SKM-1 (cell line): Measurements from ENCODE around the gene GTF3C2.
"Not testable (repeated sequence)": the region's sequence is repeated elsewhere in the genome, so short reads cannot be mapped to it uniquely, and the experiment has no call there.

Experiments used
- DNase-seq: peaks from one replicate; lab custom pipeline; 2025; ENCODE audit not compliant: unreplicated experiment; lab: John Stamatoyannopoulos, UW

The GTF3C2 gene

DNA sequence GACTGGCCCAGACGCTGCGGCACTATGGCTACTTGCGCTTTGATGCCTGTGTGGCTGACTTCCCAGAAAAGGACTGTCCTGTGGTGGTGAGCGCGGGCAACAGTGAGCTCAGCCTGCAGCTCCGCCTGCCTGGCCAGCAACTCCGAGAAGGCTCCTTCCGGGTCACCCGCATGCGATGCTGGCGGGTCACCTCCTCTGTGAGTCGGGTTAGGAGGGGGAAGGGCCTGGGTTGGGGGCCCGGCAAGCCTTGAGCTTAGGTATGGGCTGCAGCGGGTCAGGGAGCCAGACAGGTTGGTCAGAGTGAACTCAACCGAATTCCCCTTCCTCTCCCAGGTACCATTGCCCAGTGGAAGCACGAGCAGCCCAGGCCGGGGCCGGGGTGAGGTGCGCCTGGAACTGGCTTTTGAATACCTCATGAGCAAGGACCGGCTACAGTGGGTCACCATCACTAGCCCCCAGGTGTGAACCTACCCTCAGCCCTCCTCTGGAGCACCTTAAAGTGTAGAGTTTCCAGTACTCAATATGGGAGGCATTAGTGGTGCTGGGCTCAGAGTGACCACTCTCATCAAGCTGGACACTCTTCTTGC lies 19.0 kb upstream of the GTF3C2 start:
- no peak for DNase-seq

- DNase-seq, result no peak
These were observed 17.0 kb upstream of the GTF3C2 start for GRCh38 chr2:27373567-27373966.

DNA sequence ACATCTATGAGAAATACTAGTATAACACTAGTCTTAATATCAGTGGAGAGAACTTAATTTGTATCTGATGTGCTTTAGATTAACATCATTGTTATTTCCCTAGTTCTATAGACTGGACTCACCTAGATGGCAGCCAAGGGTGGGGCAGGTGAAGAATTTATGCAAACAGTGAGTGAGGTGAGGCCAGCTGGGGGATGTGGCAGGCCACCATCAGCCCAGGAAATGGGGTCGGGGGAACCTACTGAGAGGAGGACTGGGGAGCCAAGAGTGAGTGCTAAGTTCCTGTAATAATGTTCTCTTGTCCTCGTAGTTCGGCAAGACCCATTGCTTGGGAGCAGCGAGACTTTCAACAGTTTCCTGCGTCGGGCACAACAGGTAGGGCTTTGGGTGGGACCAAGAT lies 16.4 kb upstream of the GTF3C2 start:
- DNase-seq, result no peak

DNA sequence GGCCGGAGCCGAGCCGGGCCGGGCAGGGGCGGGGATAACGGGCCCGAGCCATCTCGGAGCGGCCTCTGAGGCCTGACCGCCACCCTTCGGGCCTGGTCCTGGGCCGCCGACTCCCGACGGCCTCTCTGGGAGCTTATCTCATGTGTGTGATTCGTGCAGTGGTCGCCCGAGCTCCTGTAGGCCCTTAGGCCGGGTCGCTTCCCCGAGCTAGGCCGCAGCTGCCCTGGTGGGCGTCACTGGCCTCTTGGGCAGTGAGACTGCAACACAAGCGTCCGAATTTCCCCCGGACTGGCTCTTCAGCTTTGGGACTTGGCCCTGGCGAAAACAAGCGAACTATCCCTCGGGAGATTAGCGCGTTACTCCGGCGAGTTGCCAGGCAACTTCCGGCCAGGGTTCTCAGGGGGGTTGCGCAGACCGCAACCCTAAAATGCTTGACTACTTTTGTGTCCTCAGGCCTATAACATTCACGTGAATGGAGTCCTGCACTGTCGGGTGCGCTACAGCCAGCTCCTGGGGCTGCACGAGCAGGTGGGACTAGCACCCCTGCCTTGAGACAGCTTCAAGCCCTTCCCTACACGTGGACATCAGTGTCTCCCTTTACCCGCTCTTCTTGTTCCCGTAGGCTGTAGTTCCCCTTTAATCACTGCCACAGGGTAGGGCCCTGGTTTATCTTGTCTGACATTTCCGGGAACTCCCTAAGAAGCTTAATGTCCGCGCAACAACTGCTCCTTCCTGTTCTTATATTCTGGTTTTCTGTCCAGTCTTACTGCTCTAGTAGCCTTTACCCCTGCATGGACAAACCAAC lies 14.5 kb upstream of the GTF3C2 start:
- peak; percentile 87 for DNase-seq

GRCh38 chr2:27370026-27370815 lies 13.7 kb upstream of the GTF3C2 start, which contains the start of the genes EIF2B4 and SNX17:
Gene EIF2B4 (minus strand): TSS chr2:27370338. CDS start chr2:27370314, 24 bp downstream.
Gene SNX17 (plus strand): TSS chr2:27370616. CDS start chr2:27370744, 128 bp downstream.
- DNase-seq, result peak; percentile 98

DNA sequence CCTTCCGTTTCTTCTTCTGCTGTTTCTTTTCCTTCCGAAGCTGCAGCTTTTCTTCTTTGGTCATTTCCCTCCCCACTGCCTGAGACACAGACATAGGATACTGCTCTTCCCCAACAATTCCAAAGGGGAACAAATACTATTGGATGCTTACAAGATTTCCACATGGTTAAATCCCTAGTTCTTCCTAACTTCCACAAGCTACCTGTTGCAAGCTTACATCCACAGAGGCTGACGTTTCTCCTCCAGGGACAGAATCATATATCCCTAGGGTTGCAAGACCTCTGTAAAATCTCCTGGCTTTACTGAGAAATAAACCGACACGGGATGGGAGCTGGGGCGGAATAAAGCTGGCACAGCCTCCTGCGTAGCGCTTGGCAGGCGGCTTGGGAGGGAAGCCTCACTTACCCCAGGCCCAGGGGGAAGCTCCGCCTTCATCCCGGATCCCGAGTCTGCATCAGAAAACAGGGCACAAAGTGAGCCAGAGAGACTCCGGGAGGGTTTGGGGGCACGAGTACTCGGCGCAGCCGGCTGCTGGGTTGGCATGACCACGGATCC lies 13.0 kb upstream of the GTF3C2 start:
- no peak for DNase-seq

- DNase-seq, result no peak
These were observed 7.4 kb upstream of the GTF3C2 start for GRCh38 chr2:27363933-27364332.

GRCh38 chr2:27362678-27363420 lies 6.3 kb upstream of the GTF3C2 start:
- no peak for DNase-seq

DNA sequence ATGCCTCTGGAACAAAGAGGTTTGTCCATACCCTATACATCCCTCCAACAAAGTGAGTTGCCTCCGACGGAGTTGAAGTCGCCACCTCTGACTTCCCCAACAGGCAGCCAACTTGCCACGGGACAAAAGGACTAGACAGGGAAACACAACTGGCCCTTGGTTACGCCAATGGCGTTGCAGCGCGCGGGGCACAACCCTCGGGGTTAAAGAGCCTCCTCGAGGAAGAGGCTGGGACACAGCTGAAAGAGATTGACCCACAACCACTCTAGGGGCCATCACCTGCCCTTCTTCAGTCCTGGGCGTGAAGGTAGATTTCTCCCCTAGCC lies 545 bp downstream of the GTF3C2 start:
- DNase-seq, result no peak

- DNase-seq, result no peak
These were observed 2.0 kb downstream of the GTF3C2 start for GRCh38 chr2:27354597-27354927.

DNA sequence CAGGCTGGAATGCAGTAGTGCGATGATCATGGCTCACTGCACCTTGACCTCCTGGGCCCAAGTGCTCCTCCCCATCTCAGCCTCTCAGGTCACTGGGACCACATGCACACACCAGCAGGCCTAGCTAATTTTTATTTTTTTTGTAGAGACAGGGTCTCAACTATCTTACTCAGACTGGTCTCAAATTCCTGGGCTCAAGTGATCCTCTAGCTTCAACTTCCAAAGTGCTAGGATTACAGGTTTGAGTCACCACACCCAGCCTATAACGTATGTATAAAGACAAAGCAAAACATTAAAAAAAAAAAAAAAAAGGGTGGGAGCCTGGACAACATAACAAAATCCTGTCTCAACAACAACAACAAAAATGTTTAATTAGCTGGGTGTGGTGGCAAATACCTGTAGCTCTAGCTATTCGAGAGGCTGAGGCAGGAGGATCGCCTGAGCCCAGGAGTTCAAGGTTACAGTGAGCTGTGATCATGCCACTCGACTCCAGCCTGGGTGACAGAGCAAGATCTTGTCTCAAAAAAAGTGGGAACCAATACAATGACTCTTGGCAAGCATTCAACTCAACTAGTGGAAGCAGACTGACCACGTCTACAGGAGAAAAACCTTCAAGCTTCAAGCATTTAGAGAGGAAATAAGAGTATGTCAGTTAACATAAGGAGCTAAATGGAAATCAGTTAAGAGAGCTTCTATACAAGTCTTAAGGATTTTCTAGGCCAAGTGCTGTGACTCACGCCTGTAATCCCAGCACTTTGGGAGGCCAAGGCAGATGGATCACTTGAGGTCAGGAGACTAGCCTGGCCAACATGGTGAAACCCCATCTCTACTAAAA lies 2.6 kb downstream of the GTF3C2 start:
- no peak for DNase-seq

- DNase-seq, result not testable (repeated sequence)
These were observed 3.2 kb downstream of the GTF3C2 start for GRCh38 chr2:27353386-27353761.

- no peak for DNase-seq
These were observed 4.6 kb downstream of the GTF3C2 start for GRCh38 chr2:27351802-27352598.

GRCh38 chr2:27350106-27350693 lies 6.4 kb downstream of the GTF3C2 start:
- DNase-seq, result no peak

DNA sequence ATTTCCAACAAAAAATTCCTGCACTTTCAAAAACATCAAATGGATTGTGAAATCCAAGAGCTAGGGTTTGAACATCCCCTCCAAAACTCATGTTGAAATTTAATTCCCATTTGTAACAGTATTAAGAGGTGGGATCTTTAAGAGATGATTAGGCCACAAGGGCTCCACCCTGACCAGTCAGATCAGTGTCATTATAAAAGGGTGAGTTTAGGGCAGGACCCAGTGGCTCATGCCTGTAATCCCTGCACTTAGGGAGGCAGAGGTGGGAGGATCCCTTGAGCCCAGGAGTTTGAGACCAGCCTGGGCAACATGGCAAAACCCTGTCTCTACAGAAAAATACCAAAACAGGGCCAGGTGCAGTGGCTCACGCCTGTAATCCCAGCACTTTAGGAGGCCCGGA lies 8.9 kb downstream of the GTF3C2 start:
- DNase-seq, result no peak

GRCh38 chr2:27336173-27336572 lies 20.4 kb downstream of the GTF3C2 start:
- no peak for DNase-seq

- DNase-seq, result no peak
These were observed 21.3 kb downstream of the GTF3C2 start for GRCh38 chr2:27335311-27335710.

- DNase-seq, result no peak
These were observed 31.8 kb downstream of the GTF3C2 start for GRCh38 chr2:27324720-27325119.
